ENCODE results near the gene MPPE1.

DNA sequence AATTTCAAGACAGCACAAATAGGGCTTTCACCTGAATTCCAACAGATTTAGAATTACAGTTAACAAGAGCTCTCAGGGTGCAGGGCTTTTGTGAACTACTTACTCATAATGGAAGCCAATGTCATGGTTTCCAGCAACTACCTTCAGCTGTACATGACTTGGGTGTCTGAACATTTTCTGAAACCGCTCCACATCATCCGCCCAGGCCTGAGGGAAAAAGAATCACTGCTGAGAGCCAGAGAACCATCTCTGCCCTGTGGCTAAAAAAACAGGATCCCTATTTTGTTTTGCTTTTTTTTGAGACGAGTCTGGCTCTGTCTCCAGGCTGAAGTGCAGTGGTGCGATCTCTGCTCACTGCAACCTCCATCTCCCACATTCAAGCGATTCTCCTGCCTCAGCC is 18.8 kb downstream of the MPPE1 start:
- TF ChIP-seq, protein P1, sequence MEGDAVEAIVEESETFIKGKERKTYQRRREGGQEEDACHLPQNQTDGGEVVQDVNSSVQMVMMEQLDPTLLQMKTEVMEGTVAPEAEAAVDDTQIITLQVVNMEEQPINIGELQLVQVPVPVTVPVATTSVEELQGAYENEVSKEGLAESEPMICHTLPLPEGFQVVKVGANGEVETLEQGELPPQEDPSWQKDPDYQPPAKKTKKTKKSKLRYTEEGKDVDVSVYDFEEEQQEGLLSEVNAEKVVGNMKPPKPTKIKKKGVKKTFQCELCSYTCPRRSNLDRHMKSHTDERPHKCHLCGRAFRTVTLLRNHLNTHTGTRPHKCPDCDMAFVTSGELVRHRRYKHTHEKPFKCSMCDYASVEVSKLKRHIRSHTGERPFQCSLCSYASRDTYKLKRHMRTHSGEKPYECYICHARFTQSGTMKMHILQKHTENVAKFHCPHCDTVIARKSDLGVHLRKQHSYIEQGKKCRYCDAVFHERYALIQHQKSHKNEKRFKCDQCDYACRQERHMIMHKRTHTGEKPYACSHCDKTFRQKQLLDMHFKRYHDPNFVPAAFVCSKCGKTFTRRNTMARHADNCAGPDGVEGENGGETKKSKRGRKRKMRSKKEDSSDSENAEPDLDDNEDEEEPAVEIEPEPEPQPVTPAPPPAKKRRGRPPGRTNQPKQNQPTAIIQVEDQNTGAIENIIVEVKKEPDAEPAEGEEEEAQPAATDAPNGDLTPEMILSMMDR (IDR thresholded peaks at IDR 0.05) = no peak
- no peak for TF ChIP-seq POLR2A (IDR thresholded peaks at IDR 0.05)
- TF ChIP-seq EP300 (IDR thresholded peaks at IDR 0.05) = no peak
